Left kidney (tissue), 2 donors: Measurements from ENCODE around the gene RCOR2. TPM values are rescaled to one million over a fixed set of nuclear protein-coding genes. Genes with fewer than 3 reads are reported as not detected.

Experiments
- DNase-seq: peaks from one replicate; pipeline ENCODE4 v3.0.0-alpha.2; 2013
- polyA plus RNA-seq: library from polyadenylated mRNA; unstranded; fragments of 120-200 nt; gene quantifications from one replicate; pipeline ENCODE4 v1.2.1, GENCODE V29; 2013; ENCODE audit not compliant: insufficient read length

The RCOR2 gene
- polyA plus RNA-seq, 1 donor: 12.2 TPM

DNA sequence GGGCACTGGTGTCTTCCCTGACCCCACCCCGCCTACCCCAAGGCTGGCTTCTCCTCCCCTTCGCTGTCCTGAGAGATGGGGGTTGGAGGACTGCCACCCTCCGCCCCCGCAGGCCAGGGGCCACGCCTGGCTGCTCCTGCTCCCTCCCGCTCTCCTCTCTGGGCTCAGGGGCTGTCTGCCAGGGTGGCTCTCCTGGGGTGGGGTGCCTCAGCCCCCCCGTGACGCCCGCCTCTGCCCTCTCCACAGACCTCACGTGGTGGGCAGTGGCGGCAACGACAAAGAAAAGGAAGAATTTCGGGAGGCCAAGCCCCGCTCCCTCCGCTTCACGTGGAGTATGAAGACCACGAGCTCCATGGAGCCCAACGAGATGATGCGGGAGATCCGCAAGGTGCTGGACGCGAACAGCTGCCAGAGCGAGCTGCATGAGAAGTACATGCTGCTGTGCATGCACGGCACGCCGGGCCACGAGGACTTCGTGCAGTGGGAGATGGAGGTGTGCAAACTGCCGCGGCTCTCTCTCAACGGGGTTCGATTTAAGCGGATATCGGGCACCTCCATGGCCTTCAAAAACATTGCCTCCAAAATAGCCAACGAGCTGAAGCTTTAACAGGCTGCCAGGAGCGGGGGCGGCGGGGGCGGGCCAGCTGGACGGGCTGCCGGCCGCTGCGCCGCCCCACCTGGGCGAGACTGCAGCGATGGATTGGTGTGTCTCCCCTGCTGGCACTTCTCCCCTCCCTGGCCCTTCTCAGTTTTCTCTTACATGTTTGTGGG is 8.1 kb downstream of the RCOR2 start:
- DNase-seq: no peak

DNA sequence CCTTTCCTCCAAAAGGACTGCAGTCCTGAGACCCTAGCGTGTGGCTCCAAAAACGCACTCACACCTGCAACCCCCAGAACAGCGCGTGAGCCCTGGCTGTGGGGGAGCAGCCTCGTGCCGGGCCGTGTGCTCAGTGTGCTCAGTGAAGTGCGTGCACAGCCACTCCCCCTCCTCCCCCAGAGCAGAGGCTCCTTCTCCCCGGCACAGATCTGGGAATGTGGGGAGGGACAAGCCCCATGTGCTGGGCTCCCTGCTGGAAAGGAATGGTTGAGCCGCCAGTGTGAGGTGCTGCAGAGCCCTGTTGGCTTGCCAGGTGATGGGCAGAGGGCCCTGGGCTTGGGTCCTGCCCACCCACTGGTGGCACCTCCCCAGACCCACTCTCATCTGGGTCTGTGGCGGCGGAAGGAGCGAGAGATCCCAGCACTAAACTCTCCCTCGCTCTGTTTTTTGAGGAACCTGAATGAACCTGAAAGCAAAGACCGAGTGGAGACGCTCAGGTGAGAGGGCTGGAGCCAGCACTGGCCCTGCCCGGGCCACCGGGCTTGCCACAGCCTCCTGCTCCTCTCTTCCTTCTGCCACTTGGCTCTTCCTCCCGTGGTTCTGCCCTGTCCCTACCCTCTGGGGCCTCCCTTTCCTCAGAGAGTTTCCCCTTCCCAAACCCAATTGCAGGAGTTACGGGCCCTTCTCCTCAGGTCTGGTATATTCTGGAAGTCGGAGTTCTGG is 9.0 kb downstream of the RCOR2 start:
- DNase-seq: no peak

DNA sequence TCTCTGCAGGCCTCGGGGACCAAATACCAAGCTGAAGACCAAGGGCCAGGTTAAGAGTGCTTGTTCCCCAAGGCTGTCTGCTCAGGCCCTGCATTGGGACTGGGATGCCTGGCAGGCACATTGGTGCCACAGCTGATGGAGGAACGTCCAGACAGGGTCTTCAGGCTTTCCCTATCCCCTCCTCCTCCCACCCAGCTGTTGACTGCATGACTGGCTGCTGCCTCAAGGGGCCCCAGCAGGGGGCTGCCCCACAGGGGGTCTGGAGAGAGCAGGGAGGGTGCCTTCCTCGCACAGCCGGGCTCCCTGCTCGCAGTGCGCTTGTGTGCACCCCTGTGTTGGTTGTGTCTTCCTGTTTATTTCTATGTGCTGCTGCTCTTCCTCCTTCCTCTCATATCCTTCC is 9.9 kb downstream of the RCOR2 start:
- DNase-seq: no peak

GRCh38 chr11:63906585-63906984 is 10.4 kb downstream of the RCOR2 start:
- no peak for DNase-seq

- DNase-seq: no peak
These were observed 10.9 kb downstream of the RCOR2 start for GRCh38 chr11:63906087-63906486.

- no peak for DNase-seq
These were observed 11.8 kb downstream of the RCOR2 start for GRCh38 chr11:63905179-63905578.

DNA sequence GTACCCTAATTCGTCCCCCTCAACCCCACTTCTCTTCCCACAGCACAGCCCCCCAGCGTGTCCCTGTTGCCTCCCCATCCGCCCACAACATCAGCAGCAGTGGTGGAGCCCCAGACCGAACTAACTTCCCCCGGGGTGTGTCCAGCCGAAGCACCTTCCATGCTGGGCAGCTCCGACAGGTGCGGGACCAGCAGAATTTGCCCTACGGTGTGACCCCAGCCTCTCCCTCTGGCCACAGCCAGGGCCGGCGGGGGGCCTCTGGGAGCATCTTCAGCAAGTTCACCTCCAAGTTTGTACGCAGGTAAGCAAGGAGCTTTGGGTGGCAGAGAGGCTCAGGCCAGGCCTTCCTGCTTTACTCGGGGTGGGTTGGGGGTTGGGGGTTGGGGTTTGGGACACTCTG is 12.2 kb downstream of the RCOR2 start:
- no peak for DNase-seq

DNA sequence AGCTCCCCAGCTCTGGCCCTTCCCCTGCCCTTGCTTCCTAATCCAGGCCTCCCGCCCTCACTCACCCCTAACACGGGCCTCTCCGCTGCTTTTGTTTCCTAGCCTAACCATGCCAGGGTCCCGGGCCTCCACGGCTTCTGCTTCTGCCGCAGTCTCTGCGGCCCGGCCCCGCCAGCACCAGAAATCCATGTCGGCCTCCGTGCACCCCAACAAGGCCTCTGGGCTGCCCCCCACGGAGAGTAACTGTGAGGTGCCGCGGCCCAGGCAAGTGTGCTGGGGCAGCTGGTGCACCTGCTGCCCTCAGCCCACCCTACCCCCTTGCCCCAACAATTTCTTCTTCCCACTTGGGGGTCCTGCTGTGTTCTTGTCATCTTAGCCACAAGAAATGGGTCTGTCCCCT is 13.1 kb downstream of the RCOR2 start:
- no peak for DNase-seq

GRCh38 chr11:63901660-63902059 is 15.3 kb downstream of the RCOR2 start:
- no peak for DNase-seq

GRCh38 chr11:63897459-63898146 is 19.4 kb downstream of the RCOR2 start:
- no peak for DNase-seq

- no peak for DNase-seq
These were observed 20.9 kb downstream of the RCOR2 start for GRCh38 chr11:63896071-63896470.

DNA sequence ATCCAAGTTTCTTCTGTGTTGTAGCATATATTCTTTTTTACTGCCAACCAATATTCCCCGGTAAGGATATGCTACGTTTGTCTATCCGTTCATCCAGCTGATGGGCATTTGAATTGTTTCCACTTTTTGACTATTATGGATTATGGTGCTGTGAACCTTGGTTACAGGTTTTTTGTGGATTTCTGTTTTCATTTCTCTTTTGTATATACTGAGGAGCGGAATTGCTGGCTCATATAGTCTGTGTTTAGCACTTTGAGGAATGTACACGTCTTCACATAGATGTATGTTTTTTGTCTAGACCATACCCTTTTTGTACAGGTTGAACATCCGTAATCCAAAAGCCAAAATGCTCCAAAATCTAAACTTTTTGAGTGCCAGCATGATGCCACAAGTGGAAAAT is 23.6 kb downstream of the RCOR2 start:
- no peak for DNase-seq

DNA sequence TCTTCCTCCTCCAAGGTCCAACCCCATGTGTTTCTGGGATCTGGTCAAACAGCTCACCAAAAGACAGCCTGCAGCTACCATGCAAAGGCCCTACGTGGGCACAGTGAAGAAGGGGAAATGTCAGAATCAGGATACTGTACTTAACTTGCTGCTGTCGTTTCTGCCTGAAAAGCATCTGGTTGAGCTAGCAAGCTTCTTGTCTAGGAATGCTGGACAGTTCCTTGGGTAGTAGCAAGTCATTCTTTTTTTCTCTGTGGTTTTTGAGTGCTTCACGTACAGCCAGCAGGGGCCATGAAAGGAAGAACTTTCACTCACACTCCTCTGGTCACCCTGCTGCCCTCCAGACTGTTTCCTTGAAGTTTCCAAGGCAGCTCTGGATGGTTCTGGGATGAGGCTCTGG is 24.7 kb downstream of the RCOR2 start:
- DNase-seq: no peak

DNA sequence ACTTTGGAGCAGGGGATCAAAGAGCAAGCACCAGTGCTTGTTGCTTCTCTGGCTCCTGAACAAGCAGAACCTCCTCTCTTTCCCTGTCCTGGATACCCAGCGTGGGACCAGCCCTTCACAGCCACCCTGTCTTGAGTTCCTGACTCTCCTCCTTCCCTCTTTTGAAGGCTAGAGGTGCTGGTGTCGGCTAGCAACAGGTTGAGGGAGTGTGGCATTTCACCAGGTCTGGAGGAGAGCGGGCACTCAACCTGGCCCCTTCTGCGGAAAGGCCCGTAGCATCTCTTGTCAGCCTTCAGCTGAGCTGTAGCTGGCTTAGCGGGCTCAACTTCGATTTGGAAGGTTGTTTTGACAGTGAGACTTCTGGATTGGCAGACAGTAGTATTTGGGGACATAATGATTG is 26.6 kb downstream of the RCOR2 start:
- no peak for DNase-seq

GRCh38 chr11:63889344-63889743 is 27.6 kb downstream of the RCOR2 start:
- DNase-seq: no peak

DNA sequence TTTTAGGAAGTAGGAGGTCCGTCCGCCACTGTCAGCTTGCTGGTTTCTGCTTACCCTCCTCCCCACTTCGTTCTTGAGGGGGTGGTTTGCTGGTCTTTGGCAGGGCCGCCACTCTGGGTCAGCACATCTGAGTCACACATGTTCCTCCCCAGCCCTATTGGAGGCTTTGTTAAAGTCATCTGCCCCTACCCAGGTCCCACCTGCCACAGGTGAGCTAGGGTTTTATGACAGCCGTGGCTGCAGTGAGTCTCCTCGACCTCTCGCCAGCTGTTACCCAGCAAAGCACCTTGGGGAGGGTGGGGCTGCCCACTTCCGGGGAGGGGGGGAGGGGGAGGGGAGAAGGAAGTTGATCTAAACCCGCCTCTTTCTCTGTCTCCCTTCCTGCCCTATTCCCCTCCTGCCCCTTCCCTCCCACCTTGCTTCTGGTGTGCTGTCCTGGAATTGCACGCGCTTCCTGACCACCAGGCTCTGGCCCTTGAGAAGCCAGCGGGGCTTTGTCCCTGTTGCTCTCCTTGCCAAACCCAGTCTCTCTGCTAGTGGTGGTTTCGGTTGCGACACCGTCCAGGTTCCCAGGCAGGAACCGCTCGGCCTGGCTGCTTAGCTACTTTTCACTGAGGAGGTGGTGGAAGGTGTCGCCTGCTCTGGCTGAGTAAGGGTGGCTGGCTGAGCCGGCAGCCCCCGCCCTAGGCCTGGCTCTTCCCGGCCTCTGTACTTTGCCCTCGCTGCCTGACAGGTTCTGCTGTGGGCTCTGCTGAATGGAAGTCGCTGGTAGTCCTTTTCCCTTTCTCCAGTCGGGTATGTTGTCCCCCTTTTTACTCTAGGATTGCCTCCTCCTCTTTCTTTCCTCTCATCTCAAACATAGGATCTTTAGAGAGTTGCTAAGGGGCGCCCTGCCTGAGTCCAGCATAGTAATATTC is 28.5 kb downstream of the RCOR2 start:
- no peak for DNase-seq

GRCh38 chr11:63887386-63887999 is 29.5 kb downstream of the RCOR2 start:
- DNase-seq: no peak

DNA sequence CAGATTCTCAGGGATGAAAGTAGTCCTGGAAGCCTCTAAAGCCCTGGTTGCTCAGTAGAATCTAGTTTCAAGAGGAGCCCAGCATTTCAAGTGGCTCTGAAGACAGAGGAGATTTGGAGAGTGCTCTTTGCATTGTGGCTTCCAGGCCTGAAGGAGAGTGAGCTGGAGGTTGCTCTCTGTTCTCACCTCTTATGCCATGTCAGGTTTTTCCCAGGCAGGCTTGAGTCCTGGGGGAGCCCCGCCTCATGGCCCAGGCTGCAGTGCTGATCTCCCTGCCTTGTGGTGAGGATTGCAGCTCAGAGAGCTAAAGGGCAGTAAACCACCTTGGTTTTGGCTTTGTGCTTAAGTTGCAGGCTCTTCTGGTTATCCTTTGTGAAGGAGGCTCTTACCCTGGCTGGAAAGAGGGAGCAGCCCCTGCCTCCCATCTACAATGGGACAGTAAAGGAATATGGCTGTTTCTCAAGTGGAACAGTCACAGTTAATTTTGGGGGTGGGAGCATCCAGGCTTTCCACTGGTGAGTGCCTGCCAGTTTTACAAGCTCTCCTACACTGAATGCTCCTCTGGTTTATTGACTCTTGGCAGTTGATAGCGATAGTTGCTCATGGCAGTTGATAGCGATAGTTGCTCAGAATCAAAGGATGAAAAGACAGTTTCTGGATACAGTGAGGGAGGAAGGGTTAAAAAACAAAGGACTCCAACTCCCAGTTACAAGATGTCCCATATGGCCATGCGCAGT is 32.6 kb downstream of the RCOR2 start:
- DNase-seq: no peak

GRCh38 chr11:63883791-63884190 is 33.2 kb downstream of the RCOR2 start:
- DNase-seq: no peak

GRCh38 chr11:63882555-63883242 is 34.3 kb downstream of the RCOR2 start:
- no peak for DNase-seq
